Inflammatory macrophage treated with lipopolysaccharide for 1 hour (primary cell): Measurements from ENCODE around the gene EIF4G1.
A peak's percentile ranks its signal among the peaks of the same experiment; 100 is the strongest.

ENCODE experiments used
- DNase-seq, 2 donors: peaks; one replicate each; pipeline ENCODE4 v3.0.0-alpha.2; 2020 to 2022

Gene EIF4G1

GRCh38 chr3:184306341-184306972, 7.9 kb upstream of the EIF4G1 start:
- no peak for DNase-seq

- no peak for DNase-seq
These were observed 6.5 kb upstream of the EIF4G1 start for GRCh38 chr3:184307915-184308314.

GRCh38 chr3:184308744-184309143, 5.7 kb upstream of the EIF4G1 start:
- DNase-seq, result no peak

- no peak for DNase-seq
These were observed 2.8 kb upstream of the EIF4G1 start for GRCh38 chr3:184311633-184312032.

- DNase-seq, result peak; percentile 56
These were observed 515 bp downstream of the EIF4G1 start for GRCh38 chr3:184314700-184315542.

- peak in 1 of 2 donors; percentile 22 for DNase-seq
These were observed 1.1 kb downstream of the EIF4G1 start for GRCh38 chr3:184315543-184315867.

GRCh38 chr3:184315871-184316661, 1.7 kb downstream of the EIF4G1 start:
- DNase-seq, result no peak

GRCh38 chr3:184316792-184317191, 2.4 kb downstream of the EIF4G1 start:
- DNase-seq, result no peak

- no peak for DNase-seq
These were observed 2.8 kb downstream of the EIF4G1 start for GRCh38 chr3:184317201-184317600.

GRCh38 chr3:184320104-184320445, 5.7 kb downstream of the EIF4G1 start:
- peak; percentile 83 to 84 for DNase-seq

GRCh38 chr3:184321666-184322065, 7.3 kb downstream of the EIF4G1 start:
- DNase-seq, result no peak

GRCh38 chr3:184322731-184323487, 8.5 kb downstream of the EIF4G1 start:
- DNase-seq, result peak in 1 of 2 donors; percentile 72

- DNase-seq, result no peak
These were observed 9.3 kb downstream of the EIF4G1 start for GRCh38 chr3:184323696-184324095.

- DNase-seq, result no peak
These were observed 10.9 kb downstream of the EIF4G1 start for GRCh38 chr3:184325269-184325668.

GRCh38 chr3:184325715-184326369, 11.4 kb downstream of the EIF4G1 start:
- no peak for DNase-seq

- no peak for DNase-seq
These were observed 12.8 kb downstream of the EIF4G1 start for GRCh38 chr3:184327171-184327570.

GRCh38 chr3:184328516-184328915, 14.1 kb downstream of the EIF4G1 start:
- DNase-seq, result no peak

GRCh38 chr3:184332370-184333090, 18.1 kb downstream of the EIF4G1 start:
- no peak for DNase-seq

GRCh38 chr3:184333190-184333589, 18.8 kb downstream of the EIF4G1 start:
- DNase-seq, result no peak

GRCh38 chr3:184333700-184334099, 19.3 kb downstream of the EIF4G1 start:
- DNase-seq, result no peak

- DNase-seq, result peak; percentile 11 to 44
These were observed 20.2 kb downstream of the EIF4G1 start for GRCh38 chr3:184334470-184335158.
